ENCODE results near the gene PPP1R16B.

PPP1R16B gene

DNA sequence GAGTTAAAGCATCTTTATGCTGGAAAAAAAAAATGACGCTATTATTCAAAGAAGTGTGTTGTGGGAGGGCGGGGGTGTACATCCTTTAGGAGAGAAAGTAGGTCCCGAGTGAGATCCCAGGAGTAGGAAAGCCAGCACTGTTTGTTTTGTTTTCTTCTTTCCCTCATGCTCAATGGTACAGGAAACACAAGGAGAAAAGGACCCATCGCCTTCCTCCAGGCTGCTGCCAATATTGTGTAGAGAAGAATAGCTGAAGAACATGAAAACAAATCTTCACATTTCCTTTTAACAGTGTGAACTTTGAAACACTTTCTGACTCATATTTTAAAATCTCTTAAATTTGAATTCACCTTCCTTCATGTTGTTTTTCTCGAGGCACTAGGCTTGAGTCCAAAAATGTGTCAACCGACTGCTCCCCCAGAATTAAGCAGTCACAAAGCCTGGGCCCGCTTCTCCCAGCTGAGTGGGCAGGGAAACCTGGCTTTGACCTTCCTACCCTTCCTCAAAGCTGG, 22.3 kb downstream of the PPP1R16B start:
- peak; percentile 17 for ATAC-seq

DNA sequence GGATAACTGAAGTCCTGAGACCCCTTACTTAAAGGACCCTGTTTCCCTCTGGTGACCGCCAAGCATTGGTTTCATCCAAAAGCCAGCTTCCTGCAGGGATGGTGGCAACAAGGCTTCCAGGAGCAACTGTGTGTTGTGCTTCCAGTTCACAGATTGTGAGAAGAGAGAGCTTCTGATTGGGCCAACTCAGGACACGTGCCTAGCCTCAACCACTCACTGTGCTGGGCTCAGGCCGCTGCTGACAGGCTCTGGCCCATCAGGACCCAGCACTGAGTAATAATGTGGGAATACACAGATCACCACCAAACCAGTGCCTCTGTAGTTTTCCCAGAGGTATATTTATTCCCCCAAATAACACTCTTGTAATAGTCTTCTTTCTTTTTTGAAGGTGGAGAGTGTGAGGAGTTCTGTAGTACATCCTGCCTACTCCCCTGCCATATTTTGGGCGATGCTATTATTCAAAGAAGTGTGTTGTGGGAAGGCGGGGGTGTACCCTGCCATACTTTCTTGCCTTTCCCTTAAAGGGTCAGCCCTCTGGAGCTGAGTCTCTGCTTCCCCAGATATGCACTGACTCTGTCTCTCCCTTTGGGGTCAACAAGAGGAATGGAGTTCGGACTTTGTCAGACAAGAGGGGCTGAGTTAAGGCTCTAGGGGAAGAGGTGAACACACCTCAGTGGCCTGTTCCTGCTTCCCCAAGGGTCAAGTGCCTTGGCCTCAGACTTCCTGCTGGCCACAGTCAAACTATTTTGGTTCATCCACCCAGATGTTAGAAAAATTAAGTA, 23.2 kb downstream of the PPP1R16B start:
- ATAC-seq, result no peak

More for the DNA sequence above, 22.3 kb downstream of the PPP1R16B start:
- no peak for DNase-seq

DNA sequence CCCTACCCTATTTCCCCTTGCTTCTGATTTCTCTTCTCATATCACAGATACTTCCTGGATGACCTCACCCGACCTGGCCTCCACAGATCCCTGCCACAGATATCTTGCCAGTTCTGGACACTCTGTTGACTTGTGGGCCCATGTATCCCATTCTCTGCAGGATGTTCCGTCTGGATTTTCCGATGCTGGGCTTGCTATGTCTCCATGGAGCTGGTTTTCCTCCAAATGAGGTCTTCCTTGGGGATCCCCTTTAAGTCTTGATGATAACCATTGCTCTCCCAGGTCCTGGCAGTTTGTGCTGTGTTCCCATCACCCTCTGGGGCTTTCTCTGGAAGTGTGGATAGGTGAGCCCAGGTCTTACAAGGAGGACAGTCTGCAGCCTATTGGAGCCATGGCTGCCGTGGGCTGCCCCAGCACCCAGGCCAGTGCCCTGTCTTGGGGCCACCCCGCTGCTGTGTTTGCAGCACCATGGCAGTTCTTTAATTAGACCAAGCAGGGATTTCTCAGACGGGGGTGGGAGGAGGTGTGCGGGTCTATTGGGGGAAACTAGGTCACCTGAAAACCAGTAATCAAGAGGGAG, 23.9 kb downstream of the PPP1R16B start:
- no peak for ATAC-seq

More for the DNA sequence above, 23.2 kb downstream of the PPP1R16B start:
- no peak for DNase-seq

DNA sequence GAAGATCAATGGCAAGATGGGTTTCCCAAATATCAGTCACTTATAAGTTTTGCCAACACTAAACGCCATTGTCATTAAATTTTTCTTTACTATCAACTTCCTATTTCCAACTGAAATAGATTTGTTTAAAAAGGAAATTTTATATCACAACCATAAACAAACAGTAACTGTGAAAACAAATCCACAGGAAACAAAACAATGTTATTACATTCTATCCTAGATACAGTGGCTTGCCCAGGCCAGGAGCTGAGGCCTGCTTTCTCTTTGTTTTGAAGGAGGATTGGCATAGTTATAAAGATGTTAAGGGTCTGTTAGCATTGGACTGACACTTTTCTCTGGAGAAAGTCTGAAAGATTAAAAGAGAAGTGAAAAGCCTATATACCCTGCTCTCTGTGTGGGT, 24.9 kb downstream of the PPP1R16B start:
- ATAC-seq (no peak), DNase-seq (no peak)

More for the DNA sequence above, 23.9 kb downstream of the PPP1R16B start:
- DNase-seq, result no peak

DNA sequence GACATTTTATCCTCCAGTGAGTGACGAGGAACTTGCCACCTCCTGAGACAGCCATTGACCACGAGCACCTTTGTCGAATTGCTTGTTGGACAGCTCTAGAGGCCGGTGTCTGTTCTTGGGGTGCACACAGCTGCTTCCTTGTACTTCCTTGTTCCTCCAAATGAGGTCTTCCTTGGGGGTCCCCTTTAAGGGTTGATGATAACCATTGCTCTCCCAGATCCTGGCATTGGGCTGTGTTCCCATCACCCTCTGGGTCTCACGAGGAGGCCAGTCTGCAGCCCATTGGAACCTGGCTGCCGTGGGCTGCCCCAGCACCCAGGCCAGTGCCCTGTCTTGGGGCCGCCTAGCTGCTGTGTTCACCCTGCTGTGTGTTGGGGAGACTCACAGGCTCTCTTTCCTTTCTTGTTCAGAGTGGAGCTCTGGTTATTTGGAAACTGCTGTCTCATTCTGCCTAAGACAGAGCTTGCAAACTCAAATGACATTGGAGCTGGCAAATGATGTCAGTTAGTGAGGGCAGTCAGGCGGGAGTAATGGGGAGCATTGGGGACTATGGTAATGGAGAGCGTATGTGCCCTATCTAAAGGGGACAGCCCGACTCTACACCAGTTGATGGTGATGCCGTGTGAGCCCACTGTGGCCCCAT, 25.7 kb downstream of the PPP1R16B start:
- no peak for ATAC-seq
- no peak for DNase-seq

DNA sequence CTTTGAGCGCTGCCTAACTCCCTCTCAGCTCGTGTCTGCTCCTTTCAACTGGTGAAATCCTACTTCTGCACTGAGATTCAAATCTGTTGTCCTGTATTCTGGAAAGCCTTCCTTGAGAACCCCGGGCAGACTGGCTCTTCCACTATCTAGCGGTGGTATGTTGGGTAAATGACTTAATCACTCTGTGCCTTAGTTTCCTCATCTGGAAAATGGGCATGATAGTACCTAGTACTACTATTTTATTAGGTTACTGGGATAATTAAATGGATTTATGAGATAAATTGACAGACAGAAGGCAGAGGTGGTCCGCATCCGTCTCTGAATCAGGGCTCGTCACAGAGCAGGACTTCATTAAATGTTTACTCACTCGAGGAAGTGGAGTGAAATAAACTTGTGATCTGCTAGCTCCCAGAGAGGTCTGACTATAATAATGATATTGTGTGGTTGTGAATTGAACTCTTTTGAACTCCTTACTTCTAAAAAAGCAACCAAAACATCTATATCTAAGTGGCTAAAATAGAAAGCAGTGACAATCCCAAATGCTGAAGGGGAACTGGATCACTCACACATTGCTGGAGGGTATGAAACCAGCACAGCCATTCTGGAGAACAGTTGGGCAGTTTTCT, 26.6 kb downstream of the PPP1R16B start:
- ATAC-seq, result no peak

DNA sequence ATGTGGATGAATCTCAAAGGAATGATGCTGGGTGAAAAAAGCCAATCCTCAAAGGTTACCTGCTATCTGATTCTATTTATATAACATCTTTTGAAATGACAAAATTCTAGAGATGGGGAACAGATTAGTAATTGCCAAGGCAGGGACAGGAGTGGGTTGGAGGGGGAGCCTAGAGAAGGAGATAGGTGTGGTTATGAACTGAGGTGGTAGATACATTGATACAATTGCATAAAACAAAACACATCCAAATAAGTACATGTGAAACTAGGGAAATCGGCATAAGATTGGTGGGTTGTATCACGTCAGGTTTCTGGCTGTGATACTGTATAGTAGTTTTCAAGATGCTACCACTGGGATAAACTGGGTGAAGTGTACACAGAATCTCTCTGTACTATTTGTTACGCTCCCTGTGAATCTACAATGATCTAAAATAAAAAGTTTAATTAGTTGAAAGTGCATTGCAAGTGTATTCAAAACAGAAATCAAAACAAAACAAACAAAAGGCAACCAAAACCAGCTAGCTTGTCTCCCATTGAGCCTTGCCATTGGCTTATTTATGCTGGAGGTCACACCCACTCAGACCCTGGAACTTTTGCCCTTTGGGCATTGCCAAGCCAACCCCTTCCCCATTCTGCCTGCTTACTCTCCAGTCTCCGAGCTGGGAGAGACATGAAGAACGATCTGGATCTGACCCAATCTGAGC, 27.8 kb downstream of the PPP1R16B start:
- no peak for DNase-seq
- ATAC-seq, result peak; percentile 89

More for the DNA sequence above, 26.6 kb downstream of the PPP1R16B start:
- no peak for DNase-seq

DNA sequence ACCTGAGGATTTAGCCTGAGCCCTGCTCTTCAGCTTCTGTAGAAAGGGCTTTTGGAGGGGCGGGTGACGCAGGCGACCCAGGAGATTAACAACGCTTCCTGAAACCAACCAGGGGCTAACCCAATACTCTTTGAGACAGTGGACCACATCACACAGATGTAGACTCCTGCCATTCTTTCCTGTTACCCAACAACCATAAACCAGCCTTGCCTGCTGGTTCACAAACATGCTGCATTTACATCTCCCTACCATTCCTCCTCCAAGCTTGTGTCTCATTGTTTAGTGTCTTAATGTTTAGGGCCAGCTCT, 28.3 kb downstream of the PPP1R16B start:
- peak; percentile 53 for DNase-seq
- ATAC-seq, result peak; percentile 55

DNA sequence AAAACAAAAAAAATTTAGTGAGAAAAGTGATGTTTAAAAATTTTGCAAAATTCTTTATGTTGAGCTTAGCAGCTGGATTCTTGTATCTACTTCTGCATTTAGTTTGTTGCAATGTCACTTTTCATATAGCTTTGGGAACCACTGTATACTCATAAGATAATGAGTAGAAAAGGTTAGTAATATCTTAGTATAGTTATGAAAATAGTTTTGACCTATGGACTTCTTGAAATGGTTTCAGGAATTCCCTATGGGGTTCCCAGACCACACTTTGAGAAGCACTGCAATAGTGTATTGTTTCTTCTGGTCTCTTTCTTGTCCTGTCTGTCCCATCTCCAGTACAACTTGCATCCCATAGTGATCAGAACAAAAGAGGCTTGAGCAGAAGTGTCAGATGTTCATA, 29.4 kb downstream of the PPP1R16B start:
- DNase-seq, result no peak

DNA sequence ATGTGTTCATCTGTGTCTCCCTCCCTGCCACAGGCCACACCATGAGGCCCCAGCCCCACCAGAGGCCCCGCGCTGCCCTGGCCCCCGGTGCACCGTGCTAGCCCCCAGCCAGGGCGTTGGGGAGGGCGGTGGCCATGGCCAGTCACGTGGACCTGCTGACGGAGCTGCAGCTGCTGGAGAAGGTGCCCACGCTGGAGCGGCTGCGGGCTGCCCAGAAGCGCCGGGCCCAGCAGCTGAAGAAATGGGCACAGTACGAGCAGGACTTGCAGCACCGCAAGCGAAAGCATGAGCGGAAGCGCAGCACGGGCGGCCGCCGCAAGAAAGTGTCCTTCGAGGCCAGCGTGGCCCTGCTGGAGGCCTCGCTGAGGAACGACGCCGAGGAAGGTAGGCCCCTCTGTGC, 30.3 kb downstream of the PPP1R16B start:
- no peak for ATAC-seq
- no peak for DNase-seq

More for the DNA sequence above, 29.4 kb downstream of the PPP1R16B start:
- ATAC-seq, result peak; percentile 17

DNA sequence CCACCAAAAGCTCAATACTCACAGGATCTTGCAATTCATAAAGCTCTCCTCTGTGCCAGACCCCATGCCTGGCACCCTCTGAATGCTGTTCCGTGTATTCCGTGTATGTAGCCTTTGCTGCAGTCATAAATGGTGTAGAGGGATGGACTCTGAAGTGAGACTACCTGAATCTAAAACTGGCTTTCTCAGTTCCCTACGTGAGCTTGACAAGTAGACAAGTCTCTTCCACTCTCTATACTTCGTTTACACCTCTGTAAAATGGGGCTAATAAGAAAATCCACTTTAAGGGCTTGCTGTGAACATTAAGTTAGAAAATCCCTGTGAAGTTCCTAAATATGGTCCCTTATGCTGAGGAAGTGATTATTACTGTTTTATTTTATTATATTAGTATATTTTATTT, 31.5 kb downstream of the PPP1R16B start:
- DNase-seq, result no peak
- no peak for ATAC-seq

DNA sequence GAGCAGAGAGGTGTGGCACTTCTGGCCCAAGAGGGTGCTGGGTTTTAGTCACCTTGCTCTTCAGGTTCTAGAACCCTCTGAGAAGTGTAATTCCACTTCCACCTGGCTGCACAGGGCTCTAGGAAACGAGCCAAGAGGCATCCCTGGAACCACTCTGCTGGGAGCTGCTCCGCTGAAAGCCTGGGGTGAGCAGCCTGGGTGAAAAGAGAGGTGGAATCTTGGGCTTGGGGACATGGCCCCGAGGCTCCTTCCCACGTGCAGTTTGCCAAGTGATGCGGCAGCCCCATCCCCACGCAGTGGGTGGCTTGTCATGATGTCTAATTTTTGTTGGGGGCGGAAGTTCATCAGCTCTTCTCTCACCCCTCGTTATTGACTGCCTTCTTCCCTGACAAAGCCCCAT, 32.8 kb downstream of the PPP1R16B start:
- DNase-seq (no peak), ATAC-seq (no peak)

DNA sequence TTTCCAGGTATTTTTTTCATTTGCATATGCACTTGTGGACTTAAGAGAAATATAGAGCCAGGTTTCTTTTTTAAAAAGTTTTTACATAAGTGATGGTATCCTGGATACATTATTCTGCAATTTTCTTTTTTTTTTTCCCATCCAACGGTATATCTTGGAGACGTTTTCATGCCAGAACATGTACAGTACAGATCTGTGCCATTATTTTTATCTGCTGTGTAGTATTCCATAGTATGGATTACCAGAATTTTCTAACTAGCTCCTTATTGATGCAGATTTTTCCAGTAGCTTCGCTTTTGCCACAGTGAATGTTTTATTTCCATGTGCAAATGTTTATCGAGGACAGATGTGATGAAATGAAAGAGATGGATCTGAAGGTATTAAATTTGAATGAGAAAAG, 34.1 kb downstream of the PPP1R16B start:
- ATAC-seq (no peak), DNase-seq (no peak)

DNA sequence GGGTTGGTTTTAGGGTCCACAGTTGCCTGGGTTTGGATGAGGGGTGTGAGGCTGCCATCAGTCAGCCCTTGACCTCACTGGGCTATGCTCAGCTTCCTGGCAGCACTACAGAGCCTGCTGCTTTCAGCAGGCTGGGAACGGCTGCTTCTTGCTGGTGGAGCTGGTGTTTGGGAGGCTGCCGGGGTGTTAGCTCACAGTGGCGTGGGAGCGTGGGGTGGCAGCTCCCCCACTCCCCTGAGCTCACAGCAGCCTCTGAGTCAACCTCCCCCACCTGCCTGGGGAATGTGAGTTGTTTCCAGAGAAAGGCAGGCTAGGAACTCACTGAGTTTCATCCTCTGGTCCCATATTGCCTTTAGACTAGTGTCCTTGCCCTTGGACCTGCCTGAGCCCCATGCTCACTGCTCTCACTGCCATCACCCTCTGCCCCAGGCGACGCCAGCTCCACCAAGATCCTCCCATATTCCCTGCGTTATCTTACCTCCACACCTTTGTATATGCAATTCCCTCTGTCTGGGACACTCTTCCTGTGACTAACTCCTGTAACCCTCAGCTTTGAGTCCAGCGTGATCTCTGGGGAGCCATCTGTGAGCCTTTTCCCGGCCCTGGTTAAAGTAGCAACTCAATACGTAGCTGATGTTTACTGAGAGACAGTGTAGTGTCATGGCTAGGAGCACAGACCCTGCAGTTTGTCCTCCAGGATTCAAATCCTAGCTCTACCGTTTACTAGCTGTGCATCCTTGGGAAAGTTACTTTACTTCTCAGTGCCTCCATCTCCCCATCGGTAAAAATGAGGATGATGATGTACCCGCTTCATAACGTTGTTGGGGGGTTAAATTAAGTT, 34.8 kb downstream of the PPP1R16B start:
- DNase-seq, result peak; percentile 50
- ATAC-seq, result peak; percentile 6

DNA sequence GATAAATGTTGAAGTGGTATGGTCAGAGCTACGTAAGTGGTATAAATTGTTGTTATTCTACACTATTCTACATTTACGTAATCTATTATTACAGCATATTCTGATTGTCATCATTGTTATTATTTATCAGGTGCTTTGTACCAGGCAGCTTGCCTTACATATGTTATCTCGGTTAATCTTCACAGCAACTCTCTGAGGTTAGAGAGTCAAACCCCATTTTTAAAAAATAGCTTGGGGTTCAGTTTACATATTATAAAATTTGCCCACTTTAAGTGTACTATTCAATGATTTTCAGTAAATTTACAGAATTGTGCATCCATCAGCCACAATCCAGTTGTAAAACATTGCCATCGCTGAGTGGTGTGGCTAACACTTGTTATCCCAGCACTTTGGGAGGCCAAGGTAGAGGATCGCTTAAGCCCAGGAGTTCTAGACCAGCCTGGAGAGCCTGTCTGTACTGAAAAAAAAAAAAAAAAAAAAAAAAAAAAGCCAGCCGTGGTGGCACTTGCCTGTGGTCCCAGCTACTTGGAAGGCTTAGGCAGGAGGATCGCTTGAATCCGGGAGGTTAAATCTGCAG, 35.5 kb downstream of the PPP1R16B start:
- ATAC-seq (no peak), DNase-seq (no peak)

DNA sequence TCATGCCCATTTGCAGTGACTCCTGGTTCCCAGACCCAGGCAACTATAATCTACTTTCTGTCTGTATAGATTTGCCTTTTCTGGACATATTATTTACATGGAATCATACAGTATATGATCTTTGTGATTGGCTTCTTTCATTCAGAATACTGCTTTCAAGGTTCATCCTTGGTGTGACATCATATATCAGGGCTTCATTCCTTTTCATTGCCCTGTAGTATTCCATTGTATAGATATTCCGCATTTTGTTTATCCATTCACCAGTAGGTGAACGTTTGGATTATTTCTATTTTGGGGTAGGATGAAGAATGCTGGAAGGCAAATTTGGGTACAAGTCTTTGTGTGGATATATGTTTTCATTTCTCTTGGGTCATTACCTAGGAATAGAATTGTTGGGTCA, 36.1 kb downstream of the PPP1R16B start:
- DNase-seq (no peak), ATAC-seq (no peak)

DNA sequence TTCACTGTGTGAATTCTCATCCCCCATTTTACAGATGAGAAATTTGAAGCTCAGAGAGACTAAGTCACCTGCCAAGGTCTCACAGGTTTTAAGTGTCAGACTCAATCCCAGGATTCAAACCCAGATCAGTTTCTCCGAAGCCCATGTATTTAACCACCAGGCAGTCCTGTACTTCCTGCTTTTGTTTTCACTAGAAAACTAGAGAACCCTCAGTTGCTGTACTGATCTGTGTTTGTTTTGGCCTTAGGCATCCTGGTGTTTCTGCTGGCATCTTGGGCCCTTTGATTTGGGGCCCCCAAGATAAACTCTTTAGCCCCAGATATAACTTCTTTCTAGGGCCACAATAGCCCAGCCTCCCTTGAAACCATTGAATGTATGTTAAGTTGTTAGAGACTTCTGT, 36.5 kb downstream of the PPP1R16B start:
- no peak for ATAC-seq
- DNase-seq, result no peak

DNA sequence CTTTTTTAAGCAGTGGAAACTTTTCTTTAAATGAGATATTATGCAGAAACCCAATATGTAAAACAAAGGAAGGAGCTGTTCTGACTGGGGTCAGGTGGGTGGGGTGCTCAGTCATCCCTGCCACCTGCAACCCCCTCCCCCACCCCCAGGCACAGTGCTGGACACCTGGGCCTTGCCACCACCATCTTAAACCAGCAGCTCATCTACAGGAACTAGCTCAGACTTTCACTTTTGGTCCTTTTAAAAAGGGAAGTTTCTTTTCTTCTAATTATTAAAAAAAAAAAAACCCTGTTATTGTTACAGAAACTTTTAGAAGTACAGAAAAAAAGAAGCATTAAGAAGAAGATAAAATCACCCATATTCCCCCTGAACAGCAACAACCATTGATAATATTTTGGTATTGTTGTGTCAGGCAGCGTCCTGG, 37.1 kb downstream of the PPP1R16B start:
- DNase-seq, result peak; percentile 82
- peak; percentile 62 for ATAC-seq

DNA sequence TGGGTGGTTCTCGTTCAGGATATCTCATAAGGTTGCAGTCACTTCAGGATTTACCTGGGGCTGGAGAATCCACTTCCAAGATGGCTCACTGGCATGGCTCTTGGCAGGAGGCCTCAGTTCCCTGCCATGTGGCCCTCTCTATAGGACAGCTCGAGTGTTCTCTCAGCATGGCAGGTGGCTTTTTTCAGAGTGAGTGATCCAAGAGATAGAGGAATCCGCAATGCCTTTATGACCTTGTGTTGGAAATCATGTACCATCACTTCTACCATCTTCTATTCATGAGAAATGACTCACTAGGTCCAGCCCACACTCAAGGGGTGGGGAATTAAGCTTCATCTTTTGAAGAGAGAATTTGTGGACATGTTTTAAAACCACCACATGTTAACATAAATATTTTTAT, 37.8 kb downstream of the PPP1R16B start:
- peak; percentile 87 for ATAC-seq
- peak; percentile 56 for DNase-seq

DNA sequence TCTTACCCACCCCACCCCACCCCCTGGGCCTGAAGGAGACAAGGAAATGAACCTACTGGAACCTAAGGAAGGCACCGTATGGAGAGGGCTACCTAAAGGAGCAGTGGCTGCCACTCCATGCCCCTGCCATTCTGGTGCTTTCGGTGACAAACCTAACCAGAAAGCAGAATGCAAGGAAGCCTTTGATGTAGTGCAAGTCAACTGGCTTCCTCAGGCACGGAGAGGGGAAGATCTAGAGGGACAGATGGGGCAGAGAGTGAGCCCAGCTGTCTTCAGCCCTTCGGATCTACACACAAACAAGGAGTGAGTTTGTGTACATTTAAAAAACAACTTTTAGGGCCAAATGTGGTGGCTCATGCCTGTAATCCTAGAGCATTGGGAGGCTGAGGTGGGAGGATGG, 39.5 kb downstream of the PPP1R16B start:
- DNase-seq, result peak; percentile 35
- peak; percentile 31 for ATAC-seq

DNA sequence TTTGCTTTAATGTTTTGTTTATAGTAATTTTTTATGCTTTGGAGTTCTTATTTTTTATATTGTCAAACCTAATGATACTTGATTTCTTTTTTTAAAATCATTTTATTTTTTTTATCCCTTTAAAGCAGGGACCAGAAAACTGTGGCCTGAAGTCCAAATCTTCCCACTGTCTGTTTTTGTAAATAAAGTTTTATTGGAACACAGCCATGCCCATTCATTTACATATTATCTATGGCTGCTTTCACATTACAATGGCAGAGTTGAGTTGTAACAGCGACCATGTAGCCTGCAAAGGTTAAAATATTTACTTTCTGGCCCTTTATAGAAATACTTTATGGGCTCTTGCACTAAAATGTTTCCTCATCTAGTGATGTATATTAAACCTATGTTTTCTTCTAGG, 42.3 kb downstream of the PPP1R16B start:
- ATAC-seq, result no peak

More for the DNA sequence above, 42.3 kb downstream of the PPP1R16B start:
- no peak for DNase-seq

Data from stimulated activated naive CD8-positive, alpha-beta T cell treated with anti-CD3 and anti-CD28 coated beads, Interleukin-15, Interleukin-2, amounts not matched to agents 100 U/mL and 50 U/mL, for 24 hours (primary cell).